NCI-H446 (cell line): Measurements from ENCODE around the gene LRRC8D.
"Not testable (repeated sequence)": the region's sequence is repeated elsewhere in the genome, so short reads cannot be mapped to it uniquely, and the experiment has no call there.

Source experiments
- DNase-seq, 2 experiments: peaks; one replicate each; lab custom pipeline; 2025; lab: John Stamatoyannopoulos, UW

LRRC8D gene

GRCh38 chr1:89962024-89962741 lies 141.4 kb downstream of the LRRC8D start:
- DNase-seq, result no peak

DNA sequence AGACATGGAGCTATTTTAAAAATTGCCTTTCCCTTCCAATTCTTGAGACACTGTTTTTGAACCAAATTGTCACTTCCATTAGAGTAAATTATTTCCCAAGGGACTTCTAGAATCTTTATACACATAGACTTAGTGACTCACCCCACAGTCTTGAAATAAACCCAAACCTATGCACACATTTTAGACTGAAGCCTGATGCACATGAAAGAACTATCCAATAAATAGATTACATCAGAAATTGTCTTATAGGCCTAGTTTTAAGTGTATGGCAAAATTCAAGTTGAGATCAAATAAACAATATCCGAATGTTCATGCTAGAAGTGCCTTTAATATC lies 141.9 kb downstream of the LRRC8D start:
- DNase-seq, result no peak

- peak; percentile 38 to 48 for DNase-seq
Measured at GRCh38 chr1:89965193-89965768, 144.4 kb downstream of the LRRC8D start.

DNA sequence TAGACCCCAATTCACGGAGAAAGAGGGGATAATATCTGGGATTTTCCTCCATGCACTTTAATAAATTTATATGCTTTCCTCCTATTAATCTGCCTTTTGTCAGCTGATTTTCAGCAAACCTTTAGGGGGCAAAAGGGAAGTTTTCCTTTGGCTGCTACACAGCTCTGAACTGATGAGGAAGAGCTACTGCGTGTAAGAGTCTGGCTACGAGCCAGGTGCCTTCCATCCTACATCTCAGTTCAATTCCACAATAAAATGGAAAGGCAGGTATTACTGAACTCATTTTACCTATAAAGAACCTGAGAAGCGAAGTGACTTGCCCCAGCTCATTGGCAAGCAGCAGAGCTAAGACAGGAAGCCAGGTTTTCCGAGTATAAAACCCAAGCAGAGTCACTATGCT lies 145.8 kb downstream of the LRRC8D start:
- DNase-seq, result no peak

DNA sequence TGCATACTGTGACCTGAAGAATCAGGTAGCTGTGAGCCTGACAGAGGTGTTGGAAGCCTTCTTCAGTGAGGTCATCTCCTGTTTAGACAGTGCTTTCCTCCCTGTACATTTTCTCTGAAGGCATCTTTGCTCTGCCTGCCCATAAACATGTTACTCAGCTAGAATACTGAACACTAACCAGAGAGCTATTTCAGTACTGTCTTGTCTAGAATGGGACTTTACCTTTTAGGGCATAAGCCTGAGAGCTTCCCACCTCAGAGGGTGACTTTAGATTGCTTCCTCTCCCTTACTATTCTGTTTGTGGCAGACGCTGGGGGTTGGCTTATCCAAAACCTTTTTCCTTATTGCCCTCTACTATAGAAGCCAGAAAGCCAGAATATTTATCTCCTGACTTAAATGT lies 150.8 kb downstream of the LRRC8D start:
- DNase-seq, result no peak

DNA sequence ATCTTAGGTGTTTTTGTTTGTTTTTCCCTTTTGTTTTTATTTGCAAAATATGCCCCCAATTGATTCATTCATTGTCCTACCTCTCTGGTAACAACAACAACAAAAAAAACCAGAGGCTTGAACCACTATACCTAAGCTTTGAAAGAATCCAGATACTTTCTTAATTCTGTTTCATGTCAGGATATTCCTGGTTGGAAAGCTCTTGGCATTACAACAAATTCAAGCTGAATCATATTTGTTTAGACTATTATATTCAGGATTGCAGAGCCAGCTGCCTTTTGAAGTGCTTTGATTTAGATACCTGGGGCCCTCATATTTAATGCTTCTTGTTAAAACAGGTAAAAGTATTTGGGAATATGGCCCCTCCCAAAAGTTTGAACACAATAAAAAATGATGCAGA lies 151.2 kb downstream of the LRRC8D start:
- no peak for DNase-seq

DNA sequence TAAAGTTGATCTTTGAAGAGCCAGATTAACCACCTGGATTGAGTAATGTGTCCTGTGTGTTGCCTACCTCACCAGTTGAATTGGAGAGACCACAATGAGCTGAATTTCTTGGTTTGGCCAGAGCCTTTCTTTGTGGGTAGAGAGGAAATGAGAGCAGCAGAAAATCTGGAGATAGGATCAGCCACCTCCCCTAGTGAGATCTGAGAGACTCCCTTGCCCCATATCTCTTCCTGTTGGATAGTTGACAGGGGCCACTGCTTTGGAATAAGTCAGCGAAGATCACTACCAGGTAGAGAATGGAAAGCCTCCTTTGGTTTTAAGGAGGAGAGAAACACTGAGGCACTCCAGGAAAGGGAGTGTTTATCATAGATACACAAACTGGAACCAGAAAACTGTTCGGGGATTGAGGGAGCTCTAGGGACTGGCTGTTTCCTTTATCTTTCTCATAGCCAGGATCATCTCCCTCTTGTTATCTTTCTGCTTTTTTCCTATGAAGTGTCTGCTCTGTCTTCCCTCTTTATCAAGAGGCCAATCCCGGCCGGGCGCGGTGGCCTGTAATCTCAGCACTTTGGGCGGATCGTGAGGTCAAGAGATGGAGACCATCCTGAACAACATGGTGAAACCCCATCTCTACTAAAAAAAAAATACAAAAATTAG lies 152.8 kb downstream of the LRRC8D start:
- DNase-seq, result no peak

DNA sequence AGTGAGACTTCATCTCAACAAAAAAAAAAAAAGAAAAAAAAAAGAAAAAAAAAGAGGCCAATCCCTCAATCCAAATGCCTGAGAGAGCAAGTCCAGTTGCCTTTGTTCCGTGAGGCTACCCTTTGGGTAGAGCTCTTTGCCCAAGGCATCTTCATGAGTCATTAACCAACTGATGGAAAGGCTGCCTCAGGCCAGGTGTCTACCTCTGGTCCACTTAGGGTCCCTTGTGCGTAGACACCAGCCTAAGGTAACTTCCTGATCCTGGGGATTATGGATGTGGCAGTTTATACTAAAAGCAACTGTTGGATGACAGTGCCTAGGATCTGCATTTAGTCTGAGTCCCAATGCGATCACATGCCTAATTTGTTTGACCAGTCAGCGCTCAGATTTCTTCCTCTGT lies 153.4 kb downstream of the LRRC8D start:
- DNase-seq, result no peak

DNA sequence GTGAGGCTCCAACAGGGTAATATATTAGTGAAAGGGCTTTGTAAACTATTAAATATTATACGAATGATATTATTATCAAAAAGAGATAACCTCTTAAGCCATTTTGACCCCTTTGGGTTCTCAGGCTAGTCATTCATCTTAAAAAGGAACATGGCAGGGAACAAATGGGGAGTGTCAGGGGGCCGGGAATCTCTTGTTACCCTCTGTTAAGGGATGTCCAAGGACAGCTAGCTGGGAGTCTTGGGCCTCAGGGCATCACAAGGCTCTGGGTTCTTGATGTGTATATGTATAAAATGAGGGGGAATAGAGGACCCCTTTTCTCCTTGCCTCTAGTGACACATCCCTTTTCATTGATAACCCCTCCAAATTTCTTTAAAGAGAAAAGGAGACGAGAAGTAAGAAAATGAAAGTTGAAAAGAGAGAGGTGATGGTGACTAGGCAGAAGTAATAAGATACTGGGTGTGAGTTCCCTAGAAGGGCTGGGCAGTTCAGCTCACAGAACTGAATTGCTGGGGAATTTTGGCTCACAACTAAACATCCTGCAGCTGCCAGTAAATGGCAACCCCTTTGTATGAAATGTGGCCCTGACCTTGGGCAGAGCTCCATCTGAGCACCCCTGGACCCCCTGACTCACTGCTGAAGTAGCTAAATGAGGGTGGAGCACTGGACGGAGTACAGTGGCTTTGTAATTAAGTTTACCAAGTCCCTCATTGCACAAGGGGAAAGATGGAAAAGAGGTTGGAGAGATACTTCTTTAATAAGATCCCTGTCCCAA lies 154.1 kb downstream of the LRRC8D start:
- DNase-seq, result no peak

- DNase-seq, result no peak
Measured at GRCh38 chr1:89975540-89976125, 154.8 kb downstream of the LRRC8D start.

DNA sequence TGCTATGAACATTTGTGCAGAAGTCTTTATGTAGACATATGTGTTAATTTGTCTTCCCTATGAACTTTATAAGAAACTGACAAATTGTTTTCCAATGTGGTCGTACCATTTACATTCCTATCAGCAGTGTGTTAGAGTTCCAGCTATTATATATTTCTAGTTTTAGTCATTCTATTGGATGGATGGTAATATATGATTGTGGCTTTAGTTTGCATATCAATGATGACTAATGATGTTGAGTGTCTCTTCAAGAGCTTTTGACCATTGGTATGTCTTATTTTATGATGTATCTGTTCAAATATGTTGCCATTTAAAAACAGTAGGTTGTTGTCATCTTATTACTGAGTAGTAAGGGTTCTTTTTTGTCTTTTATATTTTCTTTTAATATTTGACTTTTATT lies 157.9 kb downstream of the LRRC8D start:
- no peak for DNase-seq

DNA sequence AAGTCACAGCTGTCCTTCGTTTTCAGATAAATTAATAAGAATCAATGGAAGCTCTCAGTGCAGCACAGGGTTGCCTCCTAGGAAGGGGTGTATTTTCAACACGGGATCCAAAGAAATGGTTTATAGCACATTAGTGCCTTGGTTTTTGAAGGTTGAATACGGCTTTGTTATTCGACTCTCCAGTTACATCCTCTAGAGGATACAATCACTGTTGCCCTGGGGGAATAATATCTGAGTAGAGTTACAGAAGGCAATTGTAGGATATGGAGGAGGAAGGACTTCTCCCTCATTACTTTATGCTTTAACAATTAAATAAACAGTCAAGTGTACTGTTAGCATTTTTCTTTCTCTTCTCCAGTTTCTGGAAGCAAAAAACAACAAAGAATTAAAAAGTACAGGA lies 159.8 kb downstream of the LRRC8D start:
- no peak for DNase-seq

- not testable (repeated sequence) for DNase-seq
Measured at GRCh38 chr1:89982846-89983245, 162.0 kb downstream of the LRRC8D start.

GRCh38 chr1:89984564-89985116 lies 163.8 kb downstream of the LRRC8D start:
- DNase-seq, result not testable (repeated sequence)

DNA sequence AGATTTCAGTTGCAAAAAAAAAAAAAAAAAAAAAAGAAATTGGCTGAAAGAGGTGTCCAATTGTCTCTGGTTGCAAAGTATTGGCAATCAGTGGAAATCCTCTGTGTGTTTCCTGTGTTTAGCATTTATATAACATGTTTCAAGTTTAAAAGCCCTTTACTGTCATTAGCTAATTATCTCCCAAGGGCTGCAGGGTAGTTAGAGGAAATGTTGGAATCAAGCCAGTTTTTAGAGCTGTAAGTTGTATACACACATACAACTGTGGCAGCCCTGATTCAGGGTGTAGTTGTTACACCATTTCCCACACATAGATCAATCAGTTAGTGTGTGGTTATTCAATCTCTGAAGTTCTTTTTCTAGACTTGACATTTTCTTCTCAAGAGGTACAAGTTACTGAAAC lies 165.2 kb downstream of the LRRC8D start:
- DNase-seq, result peak in 1 of 2 experiments; percentile 15
